ENCODE results near the gene STMN3. TPM values are rescaled to one million over a fixed set of nuclear protein-coding genes. Genes with fewer than 3 reads are reported as not detected.
"Not testable (repeated sequence)": the region's sequence is repeated elsewhere in the genome, so short reads cannot be mapped to it uniquely, and the experiment has no call there.

Gene STMN3
- total and polyA plus RNA-seq, 10 of the 15 experiments (the other 5 are each of a cell fraction or from before 2014, with no cell fraction given) = 0.09 to 3.6 (median 1.4) TPM; not detected in 1

- H3K36me3 ChIP-seq (ENCODE audit: control insufficient read depth in 2 of 2, insufficient read depth in 2 of 2, low read length in 1 of 2); intact Hi-C loops (cut with micrococcal nuclease; ENCODE audit: unreplicated experiment); H3K4me2 ChIP-seq (ENCODE audit: control insufficient read depth, insufficient read depth); H4K20me1 ChIP-seq (ENCODE audit: control insufficient read depth, insufficient read depth); H3K9me3 ChIP-seq (replicated peaks; ENCODE audit: control insufficient read depth, insufficient read depth, low read length); H3K79me2 ChIP-seq (ENCODE audit: control insufficient read depth, insufficient read depth, low read length); SMC1A ChIA-PET (ENCODE audit: uncharacterized antibody, unreplicated experiment); H3K9ac ChIP-seq (ENCODE audit: control insufficient read depth, insufficient read depth, low read length); FAIRE-seq; BruUV-seq (replicated peaks); CTCF ChIA-PET; in situ Hi-C loops (cut with MboI); RAD21 ChIA-PET (ENCODE audit: unreplicated experiment); H3K4me3 ChIP-seq; POLR2A ChIA-PET; H2AFZ ChIP-seq (ENCODE audit: control insufficient read depth, low read depth, low read length); H3K27me3 ChIP-seq (replicated peaks in 1 of 2; ENCODE audit: control insufficient read depth in 2 of 2, insufficient read depth in 2 of 2, low read length in 1 of 2); H3K27ac ChIP-seq (ENCODE audit: control insufficient read depth, insufficient read depth); DNase-seq (ENCODE audit: low read depth, low spot score); ATAC-seq; H3K4me1 ChIP-seq (ENCODE audit: control insufficient read depth, insufficient read depth, low read length): not testable (repeated sequence)
- 80% methylated on average over 10 of the region's 10 CpGs for WGBS (ENCODE audit: insufficient coverage, insufficient replicate concordance, low lambda C conversion rate, missing lambda C conversion rate)
Observed at GRCh38 chr20:63660174-63660573, 7.0 kb upstream of the STMN3 start.

- RAD21 ChIA-PET (ENCODE audit: unreplicated experiment) = no interaction called here
- Histone ChIP-seq H2AFZ (ENCODE audit: control insufficient read depth, low read depth, low read length) (no peak overlapping the region), H3K27ac (ENCODE audit: control insufficient read depth, insufficient read depth) (no peak overlapping the region), H3K27me3 (replicated peaks in 1 of 2; ENCODE audit: control insufficient read depth in 2 of 2, insufficient read depth in 2 of 2, low read length in 1 of 2) (0 out of 4 replicates have a peak, but pooled peaks cover 0 to 4% of the 10 kb centered on the region in 2 experiments), H3K4me1 (ENCODE audit: control insufficient read depth, insufficient read depth, low read length) (peaks cover 8% of the 10 kb centered on the region), H3K4me3 (peak overlapping the region; percentile 93), H3K4me2 (ENCODE audit: control insufficient read depth, insufficient read depth) (peak overlapping the region; percentile 46), H4K20me1 (ENCODE audit: control insufficient read depth, insufficient read depth) (no peaks in the 10 kb centered on the region), H3K9me3 (replicated peaks; ENCODE audit: control insufficient read depth, insufficient read depth, low read length) (no peaks in the 10 kb centered on the region), H3K79me2 (ENCODE audit: control insufficient read depth, insufficient read depth, low read length) (peaks cover 10% of the 10 kb centered on the region), H3K9ac (ENCODE audit: control insufficient read depth, insufficient read depth, low read length) (peak overlapping the region; percentile 78), H3K36me3 (ENCODE audit: control insufficient read depth in 2 of 2, insufficient read depth in 2 of 2, low read length in 1 of 2) (peaks cover 0 to 8% of the 10 kb centered on the region in 2 experiments; a peak in 2 of 4 replicates)
- FAIRE-seq (no peak), DNase-seq (ENCODE audit: low read depth, low spot score) (no peak), ATAC-seq (no peak)
- SMC1A ChIA-PET (ENCODE audit: uncharacterized antibody, unreplicated experiment) = no interaction called here
- in situ Hi-C loops (cut with MboI) = no loop called here
- 85% methylated on average over 13 of the region's 13 CpGs for WGBS (ENCODE audit: insufficient coverage, insufficient replicate concordance, low lambda C conversion rate, missing lambda C conversion rate)
- CTCF ChIA-PET = interaction anchor here (2.2 kb wide), 1 partner anchor 18 kb away, joined by 10 read pairs; no protein-coding TSS in a partner anchor
- intact Hi-C loops (cut with micrococcal nuclease; ENCODE audit: unreplicated experiment) = no loop called here
- no TSS peak for BruUV-seq (replicated peaks)
- POLR2A ChIA-PET = no interaction called here
- TF ChIP-seq CHD1 (IDR thresholded peaks at IDR 0.05; ENCODE audit: low read depth, low read length) (no peak), SUPT20H (IDR thresholded peaks at IDR 0.05; ENCODE audit: borderline replicate concordance, control insufficient read depth, low read depth, low read length) (no peak), SP1 (IDR thresholded peaks at IDR 0.05; ENCODE audit: low read depth, low read length) (no peak), REST (IDR thresholded peaks at IDR 0.05; ENCODE audit: low read depth, low read length) (no peak), ZBED1 (IDR thresholded peaks at IDR 0.05; ENCODE audit: borderline replicate concordance) (no peak), RUNX3 (IDR thresholded peaks at IDR 0.05; ENCODE audit: low read length) (no peak), NRF1 (conservative IDR thresholded peaks at IDR 0.05; ENCODE audit: low read depth, low read length) (no peak), NFIC (IDR thresholded peaks at IDR 0.05; ENCODE audit: low read depth, low read length) (no peak), MEF2B (IDR thresholded peaks at IDR 0.05; ENCODE audit: partially characterized antibody, poor library complexity, severe bottlenecking) (no peak), MLLT1 (IDR thresholded peaks at IDR 0.05) (no peak), IRF3 (IDR thresholded peaks at IDR 0.05) (no peak), EED (IDR thresholded peaks at IDR 0.05; ENCODE audit: low read depth) (no peak)
Observed at GRCh38 chr20:63659370-63659769, 6.1 kb upstream of the STMN3 start.
